H9 (cell line): ENCODE results near the gene HOXB6. TPM values are rescaled to one million over a fixed set of nuclear protein-coding genes. Genes with fewer than 3 reads are reported as not detected.

Experiments
- DNase-seq: peaks from one replicate; pipeline ENCODE4 v3.0.0-alpha.2; 2017
- H2AFZ ChIP-seq: one replicate; pipeline ENCODE4 v1.6.1; 2013; ENCODE audit warnings: mild to moderate bottlenecking, low read length, control low read depth, moderate library complexity
- H2AK5ac ChIP-seq: 2 replicates; pipeline ENCODE4 v1.6.1; 2013; ENCODE audit warnings: low read length, control low read depth, mixed read lengths; ENCODE audit not compliant: insufficient read length
- H2BK120ac ChIP-seq: one replicate; pipeline ENCODE4 v1.6.1; 2013; ENCODE audit warnings: low read depth, mild to moderate bottlenecking, low read length, control low read depth, inconsistent platforms; ENCODE audit not compliant: poor library complexity, severe bottlenecking
- H2BK12ac ChIP-seq: 2 replicates; pipeline ENCODE4 v1.6.1; 2013; ENCODE audit warnings: low read length, control low read depth, mixed read lengths, low read depth; ENCODE audit not compliant: insufficient read length
- H2BK15ac ChIP-seq: 2 replicates; pipeline ENCODE4 v1.6.1; 2013; ENCODE audit warnings: low read depth, low read length, control low read depth
- H2BK20ac ChIP-seq: one replicate; pipeline ENCODE4 v1.6.1; 2013; ENCODE audit warnings: low read depth, mild to moderate bottlenecking, low read length, control low read depth, inconsistent platforms; ENCODE audit not compliant: poor library complexity, severe bottlenecking
- H2BK5ac ChIP-seq: 2 replicates; pipeline ENCODE4 v1.6.1; 2013; ENCODE audit warnings: low read length, control low read depth, mixed read lengths; ENCODE audit not compliant: insufficient read length
- H3K14ac ChIP-seq: 2 replicates; pipeline ENCODE4 v1.6.1; 2013; ENCODE audit warnings: low read length, control low read depth; ENCODE audit not compliant: insufficient read depth
- H3K18ac ChIP-seq: 2 replicates; pipeline ENCODE4 v1.6.1; 2013; ENCODE audit warnings: low read depth, mild to moderate bottlenecking, mixed read lengths, low read length, control low read depth; ENCODE audit not compliant: insufficient read length
- H3K23ac ChIP-seq: 2 replicates; pipeline ENCODE4 v1.6.1; 2013; ENCODE audit warnings: low read length, control low read depth, mixed read lengths, low read depth; ENCODE audit not compliant: insufficient read length
- H3K23me2 ChIP-seq: 2 replicates; pipeline ENCODE4 v1.6.1; 2013; ENCODE audit warnings: low read depth, mild to moderate bottlenecking, mixed read lengths, low read length, control low read depth; ENCODE audit not compliant: insufficient read length, poor library complexity, severe bottlenecking
- H3K27ac ChIP-seq: 2 replicates; pipeline ENCODE4 v1.5.1; 2013; ENCODE audit warnings: low read length, control low read depth, mixed read lengths, low read depth; ENCODE audit not compliant: insufficient read length
- H3K27me3 ChIP-seq: 2 replicates; pipeline ENCODE4 v1.6.1; 2013; ENCODE audit warnings: low read length, control low read depth, inconsistent platforms; ENCODE audit not compliant: insufficient read depth
- H3K4ac ChIP-seq: 2 replicates; pipeline ENCODE4 v1.6.1; 2013; ENCODE audit warnings: low read depth, mild to moderate bottlenecking, control low read depth, inconsistent platforms, low read length, moderate library complexity
- H3K4me1 ChIP-seq: 2 replicates; pipeline ENCODE4 v1.6.1; 2013; ENCODE audit warnings: low read length, control low read depth, inconsistent platforms; ENCODE audit not compliant: insufficient read depth
- H3K4me2 ChIP-seq: 2 replicates; pipeline ENCODE4 v1.6.1; 2013; ENCODE audit warnings: low read length, control low read depth, mixed read lengths; ENCODE audit not compliant: insufficient read length, insufficient read depth
- H3K56ac ChIP-seq: 2 replicates; pipeline ENCODE4 v1.6.1; 2013; ENCODE audit warnings: low read depth, mild to moderate bottlenecking, mixed read lengths, low read length, control low read depth; ENCODE audit not compliant: insufficient read length
- H3K79me1 ChIP-seq: 2 replicates; pipeline ENCODE4 v1.6.1; 2013; ENCODE audit warnings: low read depth, mild to moderate bottlenecking, moderate library complexity, low read length, control low read depth, inconsistent platforms; ENCODE audit not compliant: insufficient read depth, poor library complexity, severe bottlenecking
- H3K79me2 ChIP-seq: 2 replicates; pipeline ENCODE4 v1.6.1; 2013; ENCODE audit warnings: low read length, control low read depth, inconsistent platforms; ENCODE audit not compliant: insufficient read depth
- H3K9ac ChIP-seq: 2 replicates; pipeline ENCODE4 v1.6.1; 2013; ENCODE audit warnings: low read length, control low read depth, mixed read lengths; ENCODE audit not compliant: insufficient read length; ENCODE audit errors: extremely low read depth
- H3K9me3 ChIP-seq: one replicate; pipeline ENCODE4 v1.6.1; 2013; ENCODE audit warnings: low read depth, low read length, inconsistent platforms; ENCODE audit not compliant: control insufficient read depth
- H3T11ph ChIP-seq: one replicate; pipeline ENCODE4 v1.6.1; 2013; ENCODE audit warnings: mild to moderate bottlenecking, low read length, control low read depth, inconsistent platforms
- H4K20me1 ChIP-seq: one replicate; pipeline ENCODE4 v1.6.1; 2013; ENCODE audit not compliant: control insufficient read depth, insufficient read length, insufficient read depth
- H4K5ac ChIP-seq: 2 replicates; pipeline ENCODE4 v1.6.1; 2013; ENCODE audit warnings: low read depth, mild to moderate bottlenecking, mixed read lengths, low read length, control low read depth; ENCODE audit not compliant: insufficient read length
- H4K8ac ChIP-seq: replicated peaks from 2 replicates; pipeline ENCODE4 v1.6.1; 2013; ENCODE audit warnings: low read length, control low read depth, mixed read lengths, low read depth; ENCODE audit not compliant: insufficient read length
- H4K91ac ChIP-seq: 2 replicates; pipeline ENCODE4 v1.6.1; 2013; ENCODE audit warnings: low read depth, mild to moderate bottlenecking, moderate library complexity, mixed read lengths, low read length, control low read depth; ENCODE audit not compliant: insufficient read length
- H3K27ac Mint-ChIP-seq, 3 experiments: 2 replicates in 2 of 3; 3 replicates in 1 of 3; pipeline ENCODE4 v1.8.0; 2020 to 2021; ENCODE audit warnings: mixed read lengths in 3 of 3, mild to moderate bottlenecking in 1 of 3, moderate library complexity in 1 of 3
- H3K27me3 Mint-ChIP-seq: 2 replicates; pipeline ENCODE4 v1.8.0; 2021; ENCODE audit warnings: low read depth, mild to moderate bottlenecking, moderate library complexity, mixed read lengths
- H3K36me3 Mint-ChIP-seq, 3 experiments: 2 replicates in 2 of 3; 3 replicates in 1 of 3; pipeline ENCODE4 v1.8.0; 2020 to 2021; ENCODE audit warnings: low read depth in 3 of 3, mixed read lengths in 3 of 3; ENCODE audit not compliant: insufficient read depth in 1 of 3
- H3K4me1 Mint-ChIP-seq, 2 experiments: 2 replicates each; pipeline ENCODE4 v1.8.0; 2020; ENCODE audit warnings: mixed read lengths in 2 of 2
- H3K4me3 Mint-ChIP-seq, 2 experiments: 2 replicates in 1 of 2; 3 replicates in 1 of 2; pipeline ENCODE4 v1.8.0; 2020 to 2021; ENCODE audit warnings: mild to moderate bottlenecking in 2 of 2, mixed read lengths in 2 of 2, moderate library complexity in 1 of 2
- H3K9me3 Mint-ChIP-seq, 2 experiments: 2 replicates in 1 of 2; 3 replicates in 1 of 2; pipeline ENCODE4 v1.8.0; 2020; ENCODE audit warnings: mild to moderate bottlenecking in 2 of 2, mixed read lengths in 2 of 2, moderate library complexity in 1 of 2
- CTCF ChIP-seq: fragments of 200-600 bp; sonication (generic); conservative IDR thresholded peaks from 3 replicates; pipeline ENCODE4 v1.8.0; 2021; ENCODE audit warnings: antibody characterized with exemption, mild to moderate bottlenecking
- WGBS: extraction: QIAGEN DNeasy Blood & Tissue Kit; methylation state at CpG from one replicate; pipeline ENCODE4 v1.1.7; 2013; ENCODE audit warnings: missing lambda C conversion rate, low lambda C conversion rate, mixed read lengths; ENCODE audit not compliant: insufficient read length; ENCODE audit errors: extremely low coverage; 5-methylcytosine and 5-hydroxymethylcytosine counted together
- total RNA-seq: library from RNA; stranded (reverse); gene quantifications from 2 replicates; pipeline ENCODE4 v1.2.1, GENCODE V29; 2021

Gene HOXB6
- total RNA-seq, 1 experiment from 2014 or later, result not detected

- Histone ChIP-seq H3K27ac (no peak overlapping the region), H2BK12ac (no peak overlapping the region), H3K4me1 (no peaks in the 10 kb centered on the region)
Measured at GRCh38 chr17:48603959-48604769, 622 bp downstream of the HOXB6 start.

More at GRCh38 chr17:48603959-48604769, 622 bp downstream of the HOXB6 start:
- Mint-ChIP-seq H3K36me3 (no peaks in the 10 kb centered on the region), H3K27ac (no peak overlapping the region), H3K4me1 (no peaks in the 10 kb centered on the region; a peak in 1 of 4 replicates), H3K4me3 (no peak overlapping the region), H3K9me3 (peaks cover 2 to 15% of the 10 kb centered on the region in 2 experiments; a peak in 3 of 5 replicates), H3K27me3 (peaks cover 100% of the 10 kb centered on the region)
- no peak overlapping the region for H3T11ph ChIP-seq
- H3K27me3 ChIP-seq, result peaks cover 98% of the 10 kb centered on the region
- no peak overlapping the region for H4K5ac ChIP-seq
- H4K20me1 ChIP-seq, result no peaks in the 10 kb centered on the region
- H3K4ac ChIP-seq, result no peak overlapping the region
- no peaks in the 10 kb centered on the region for H3K9me3 ChIP-seq
- H4K91ac ChIP-seq, result no peak overlapping the region
- H3K79me1 ChIP-seq, result no peaks in the 10 kb centered on the region
- no peaks in the 10 kb centered on the region for H3K23me2 ChIP-seq
- no peak for TF ChIP-seq CTCF
- H2BK120ac ChIP-seq, result no peak overlapping the region
- H3K4me2 ChIP-seq, result no peak overlapping the region
- no peak overlapping the region for H2AK5ac ChIP-seq
- H2AFZ ChIP-seq, result no peak overlapping the region
- no peak overlapping the region for H3K9ac ChIP-seq
- no peaks in the 10 kb centered on the region for H3K79me2 ChIP-seq
- H2BK5ac ChIP-seq, result no peak overlapping the region
- no peak overlapping the region for H4K8ac ChIP-seq
- no peak overlapping the region for H3K18ac ChIP-seq
- no peak overlapping the region for H2BK15ac ChIP-seq
- H3K14ac ChIP-seq, result no peak overlapping the region
- no peak overlapping the region for H3K56ac ChIP-seq
- DNase-seq, result peak; percentile 81
- H3K23ac ChIP-seq, result no peak overlapping the region
- H2BK20ac ChIP-seq, result no peak overlapping the region
- WGBS, result no CpG with 5 or more reads among the region's 21 CpGs
